Keratinocyte (primary cell): ENCODE measurements around the gene TARBP2. TPM values are rescaled to one million over a fixed set of nuclear protein-coding genes. Genes with fewer than 3 reads are reported as not detected.
A peak's percentile ranks its signal among the peaks of the same experiment; 100 is the strongest.

Experiments
- DNase-seq: peaks from one replicate; pipeline ENCODE4 v3.0.0-alpha.2; 2011; ENCODE audit warnings: low read depth, missing footprints, low spot score
- FAIRE-seq: peaks from 2 replicates; lab custom pipeline; 2011; peaks lifted over from hg19 to GRCh38; lab: Jason Lieb, UNC
- H2AFZ ChIP-seq: 2 replicates; pipeline ENCODE4 v1.6.0; 2012; ENCODE audit warnings: low read length, control low read depth, inconsistent platforms; ENCODE audit not compliant: control insufficient read depth
- H3K27ac ChIP-seq: 2 replicates; pipeline ENCODE4 v1.5.1; 2011; ENCODE audit warnings: low read length; ENCODE audit not compliant: control insufficient read depth, insufficient read depth
- H3K27me3 ChIP-seq: 3 replicates; pipeline ENCODE4 v1.6.0; 2011; ENCODE audit warnings: low read length; ENCODE audit not compliant: control insufficient read depth, insufficient read depth; ENCODE audit errors: extremely low read depth
- H3K36me3 ChIP-seq, 2 experiments: 2 replicates in 1 of 2; 3 replicates in 1 of 2; pipeline ENCODE4 v1.5.1; 2011; ENCODE audit warnings: low read length in 2 of 2, mild to moderate bottlenecking in 1 of 2; ENCODE audit not compliant: control insufficient read depth in 2 of 2, insufficient read depth in 2 of 2; ENCODE audit errors: extremely low read depth in 1 of 2
- H3K4me1 ChIP-seq: 3 replicates; pipeline ENCODE4 v1.5.1; 2011; ENCODE audit warnings: low read length; ENCODE audit not compliant: control insufficient read depth, insufficient read depth; ENCODE audit errors: extremely low read depth
- H3K4me2 ChIP-seq: 3 replicates; pipeline ENCODE4 v1.6.0; 2011; ENCODE audit warnings: low read depth, low read length; ENCODE audit not compliant: control insufficient read depth, insufficient read depth; ENCODE audit errors: extremely low read depth
- H3K4me3 ChIP-seq, 3 experiments: fragments of 200-600 bp in 1 of 3; sonication (generic) in 1 of 3; 2 replicates in 2 of 3; 3 replicates in 1 of 3; pipeline ENCODE4 v1.5.1; 2011 to 2016; ENCODE audit warnings: low read length in 3 of 3, mild to moderate bottlenecking in 3 of 3, control low read depth in 2 of 3, inconsistent platforms in 1 of 3, low read depth in 1 of 3, mixed read lengths in 1 of 3, mixed run types in 1 of 3, moderate library complexity in 1 of 3; ENCODE audit not compliant: control insufficient read depth in 2 of 3, insufficient read depth in 2 of 3; ENCODE audit errors: extremely low read depth in 1 of 3
- H3K79me2 ChIP-seq: 2 replicates; pipeline ENCODE4 v1.6.0; 2012; ENCODE audit warnings: low read length; ENCODE audit not compliant: control insufficient read depth, insufficient read depth
- H3K9ac ChIP-seq: 3 replicates; pipeline ENCODE4 v1.6.0; 2011; ENCODE audit warnings: low read length; ENCODE audit not compliant: control insufficient read depth, insufficient read depth; ENCODE audit errors: extremely low read depth
- H3K9me1 ChIP-seq: 3 replicates; pipeline ENCODE4 v1.6.0; 2011; ENCODE audit warnings: low read length; ENCODE audit not compliant: control insufficient read depth, insufficient read depth; ENCODE audit errors: extremely low read depth
- H3K9me3 ChIP-seq: 2 replicates; pipeline ENCODE4 v1.5.1; 2012; ENCODE audit warnings: low read depth, low read length; ENCODE audit not compliant: control insufficient read depth
- H4K20me1 ChIP-seq: 3 replicates; pipeline ENCODE4 v1.6.0; 2011; ENCODE audit warnings: low read length; ENCODE audit not compliant: control insufficient read depth, insufficient read depth; ENCODE audit errors: extremely low read depth
- EZH2 ChIP-seq: IDR thresholded peaks from one replicate; pipeline ENCODE4 v1.6.1; 2012; ENCODE audit warnings: inconsistent platforms, mild to moderate bottlenecking, low read length, moderate library complexity
- dilution Hi-C: fragments of 300-500 bp; cut with MboI; formaldehyde crosslinking; loops from one replicate; pipeline ENCODE4 v1.7.0; 2020; ENCODE audit warnings: low sequenced_read_pairs; ENCODE audit not compliant: extremely low pct_ligation_motif_present
- polyA plus RNA-seq, 5 experiments: library from polyadenylated mRNA; depleted of rRNA in 3 of 5; stranded (reverse) in 3 of 5; stranded (forward) in 1 of 5; unstranded in 1 of 5; fragments of >200 nt; gene quantifications; 1 replicate in 1 of 5; 2 replicates in 3 of 5; 3 replicates in 1 of 5; pipeline versions ENCODE4 v1.2.1 to v1.2.3, GENCODE V29; 2011 to 2012; ENCODE audit warnings: missing spikeins in 2 of 5, low read depth in 1 of 5, low replicate concordance in 1 of 5
- TF ChIP-seq, protein P1 (sequence below), 3 experiments: IDR thresholded peaks in 1 of 3; conservative IDR thresholded peaks in 1 of 3; optimal IDR thresholded peaks in 1 of 3; 2 replicates in 2 of 3; 3 replicates in 1 of 3; pipeline versions ENCODE3 to v1.5.1; 2011; ENCODE audit warnings: low read length in 3 of 3, mild to moderate bottlenecking in 3 of 3, moderate library complexity in 2 of 3, control low read depth in 1 of 3, inconsistent platforms in 1 of 3; ENCODE audit not compliant: insufficient read depth in 2 of 3; ENCODE audit errors: extremely low read depth in 1 of 3

Gene TARBP2
- polyA plus RNA-seq, 1 donor (not counting 4 experiments of a cell fraction or from before 2014, with no cell fraction given): 21.0 TPM

DNA sequence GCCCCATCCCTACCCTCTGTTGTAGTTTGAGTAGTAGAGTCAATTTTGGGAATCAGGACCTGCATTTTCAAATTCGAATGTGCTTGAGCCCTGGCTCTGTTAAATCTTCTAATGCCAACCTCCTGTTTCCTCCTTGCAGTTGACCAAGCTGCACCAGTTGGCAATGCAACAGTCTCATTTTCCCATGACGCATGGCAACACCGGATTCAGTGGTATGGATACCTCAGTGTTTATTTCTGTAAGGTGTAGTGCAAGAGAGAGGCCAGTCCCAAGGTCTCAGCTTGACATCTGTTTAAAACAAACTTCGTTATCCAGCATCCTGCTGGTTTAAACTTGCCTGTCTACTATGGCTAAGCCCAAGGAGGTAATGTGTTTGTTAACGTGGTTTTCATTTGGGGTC, 34.0 kb upstream of the TARBP2 start:
- peaks cover 20% of the 10 kb centered on the region for H4K20me1 ChIP-seq
- no peaks in the 10 kb centered on the region for H3K4me1 ChIP-seq
- no peak overlapping the region for H3K4me2 ChIP-seq
- H3K4me3 ChIP-seq: no peak overlapping the region
- TF ChIP-seq, protein P1, sequence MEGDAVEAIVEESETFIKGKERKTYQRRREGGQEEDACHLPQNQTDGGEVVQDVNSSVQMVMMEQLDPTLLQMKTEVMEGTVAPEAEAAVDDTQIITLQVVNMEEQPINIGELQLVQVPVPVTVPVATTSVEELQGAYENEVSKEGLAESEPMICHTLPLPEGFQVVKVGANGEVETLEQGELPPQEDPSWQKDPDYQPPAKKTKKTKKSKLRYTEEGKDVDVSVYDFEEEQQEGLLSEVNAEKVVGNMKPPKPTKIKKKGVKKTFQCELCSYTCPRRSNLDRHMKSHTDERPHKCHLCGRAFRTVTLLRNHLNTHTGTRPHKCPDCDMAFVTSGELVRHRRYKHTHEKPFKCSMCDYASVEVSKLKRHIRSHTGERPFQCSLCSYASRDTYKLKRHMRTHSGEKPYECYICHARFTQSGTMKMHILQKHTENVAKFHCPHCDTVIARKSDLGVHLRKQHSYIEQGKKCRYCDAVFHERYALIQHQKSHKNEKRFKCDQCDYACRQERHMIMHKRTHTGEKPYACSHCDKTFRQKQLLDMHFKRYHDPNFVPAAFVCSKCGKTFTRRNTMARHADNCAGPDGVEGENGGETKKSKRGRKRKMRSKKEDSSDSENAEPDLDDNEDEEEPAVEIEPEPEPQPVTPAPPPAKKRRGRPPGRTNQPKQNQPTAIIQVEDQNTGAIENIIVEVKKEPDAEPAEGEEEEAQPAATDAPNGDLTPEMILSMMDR (optimal IDR thresholded peaks at IDR 0.05 in 1 of 3, IDR thresholded peaks at IDR 0.05 in 1 of 3, conservative IDR thresholded peaks at IDR 0.05 in 1 of 3; ENCODE audit: extremely low read depth in 1 of 3, insufficient read depth in 2 of 3, low read length in 3 of 3): no peak
- TF ChIP-seq EZH2: no peak
- H2AFZ ChIP-seq: no peak overlapping the region
- H3K9ac ChIP-seq: no peak overlapping the region
- H3K79me2 ChIP-seq: peaks cover 74% of the 10 kb centered on the region
- dilution Hi-C loops: no loop called here
- no peaks in the 10 kb centered on the region for H3K27me3 ChIP-seq
- DNase-seq: no peak
- H3K9me3 ChIP-seq: no peaks in the 10 kb centered on the region
- H3K36me3 ChIP-seq: peaks cover 64 to 79% of the 10 kb centered on the region in 2 experiments
- no peaks in the 10 kb centered on the region for H3K9me1 ChIP-seq
- FAIRE-seq: no peak
- H3K27ac ChIP-seq: peak overlapping the region; percentile 28

DNA sequence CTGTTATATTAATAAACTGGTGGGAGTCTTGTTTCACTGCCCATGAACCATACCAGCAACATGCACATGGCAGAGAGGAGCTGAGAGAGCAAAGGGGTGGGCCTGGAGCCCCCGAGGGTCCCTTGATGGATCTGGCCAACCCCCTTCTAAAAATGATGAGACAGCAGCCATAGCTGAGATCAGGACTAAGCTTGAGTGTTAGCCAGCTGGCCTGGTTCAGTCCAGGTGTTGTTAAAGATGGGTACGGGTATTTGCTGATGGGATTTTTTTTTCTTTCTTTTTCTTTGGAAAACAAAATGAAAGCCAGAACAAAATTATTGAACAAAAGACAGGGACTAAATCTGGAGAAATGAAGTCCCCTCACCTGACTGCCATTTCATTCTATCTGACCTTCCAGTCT, 33.2 kb upstream of the TARBP2 start:
- Histone ChIP-seq H3K36me3 (peaks cover 61 to 78% of the 10 kb centered on the region in 2 experiments), H3K4me1 (no peaks in the 10 kb centered on the region), H3K9me1 (no peaks in the 10 kb centered on the region), H3K79me2 (peaks cover 74% of the 10 kb centered on the region), H3K4me2 (no peak overlapping the region), H2AFZ (no peak overlapping the region), H3K27ac (no peak overlapping the region), H3K27me3 (no peaks in the 10 kb centered on the region), H4K20me1 (peaks cover 26% of the 10 kb centered on the region), H3K9ac (no peak overlapping the region), H3K4me3 (no peak overlapping the region), H3K9me3 (no peaks in the 10 kb centered on the region)
- TF ChIP-seq, protein P1 (optimal IDR thresholded peaks at IDR 0.05 in 1 of 3, IDR thresholded peaks at IDR 0.05 in 1 of 3, conservative IDR thresholded peaks at IDR 0.05 in 1 of 3; ENCODE audit: extremely low read depth in 1 of 3, insufficient read depth in 2 of 3, low read length in 3 of 3): no peak
- no peak for TF ChIP-seq EZH2
- FAIRE-seq: no peak
- dilution Hi-C loops: no loop called here
- no peak for DNase-seq
